ENCODE results near the gene SIRT2. TPM values are rescaled to one million over a fixed set of nuclear protein-coding genes. Genes with fewer than 3 reads are reported as not detected.

SIRT2 gene
- total RNA-seq, 1 donor from 2014 or later, result 70.2 TPM

- no peaks in the 10 kb centered on the region for H3K27me3 Mint-ChIP-seq (ENCODE audit: unreplicated experiment)
- TF ChIP-seq, protein P1, sequence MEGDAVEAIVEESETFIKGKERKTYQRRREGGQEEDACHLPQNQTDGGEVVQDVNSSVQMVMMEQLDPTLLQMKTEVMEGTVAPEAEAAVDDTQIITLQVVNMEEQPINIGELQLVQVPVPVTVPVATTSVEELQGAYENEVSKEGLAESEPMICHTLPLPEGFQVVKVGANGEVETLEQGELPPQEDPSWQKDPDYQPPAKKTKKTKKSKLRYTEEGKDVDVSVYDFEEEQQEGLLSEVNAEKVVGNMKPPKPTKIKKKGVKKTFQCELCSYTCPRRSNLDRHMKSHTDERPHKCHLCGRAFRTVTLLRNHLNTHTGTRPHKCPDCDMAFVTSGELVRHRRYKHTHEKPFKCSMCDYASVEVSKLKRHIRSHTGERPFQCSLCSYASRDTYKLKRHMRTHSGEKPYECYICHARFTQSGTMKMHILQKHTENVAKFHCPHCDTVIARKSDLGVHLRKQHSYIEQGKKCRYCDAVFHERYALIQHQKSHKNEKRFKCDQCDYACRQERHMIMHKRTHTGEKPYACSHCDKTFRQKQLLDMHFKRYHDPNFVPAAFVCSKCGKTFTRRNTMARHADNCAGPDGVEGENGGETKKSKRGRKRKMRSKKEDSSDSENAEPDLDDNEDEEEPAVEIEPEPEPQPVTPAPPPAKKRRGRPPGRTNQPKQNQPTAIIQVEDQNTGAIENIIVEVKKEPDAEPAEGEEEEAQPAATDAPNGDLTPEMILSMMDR (IDR thresholded peaks at IDR 0.05), result no peak
- peaks cover 6% of the 10 kb centered on the region for H3K36me3 Mint-ChIP-seq (ENCODE audit: unreplicated experiment)
- H3K4me3 Mint-ChIP-seq (ENCODE audit: unreplicated experiment), result no peak overlapping the region
- H3K9me3 Mint-ChIP-seq (ENCODE audit: unreplicated experiment), result no peaks in the 10 kb centered on the region
- no peak for DNase-seq (ENCODE audit: extremely low spot score, unreplicated experiment)
- H3K27ac Mint-ChIP-seq (ENCODE audit: unreplicated experiment), result no peak overlapping the region
- peaks cover 15% of the 10 kb centered on the region for H3K4me1 Mint-ChIP-seq (ENCODE audit: unreplicated experiment)
Measured at GRCh38 chr19:38894968-38895367, 4.5 kb downstream of the SIRT2 start.

DNA sequence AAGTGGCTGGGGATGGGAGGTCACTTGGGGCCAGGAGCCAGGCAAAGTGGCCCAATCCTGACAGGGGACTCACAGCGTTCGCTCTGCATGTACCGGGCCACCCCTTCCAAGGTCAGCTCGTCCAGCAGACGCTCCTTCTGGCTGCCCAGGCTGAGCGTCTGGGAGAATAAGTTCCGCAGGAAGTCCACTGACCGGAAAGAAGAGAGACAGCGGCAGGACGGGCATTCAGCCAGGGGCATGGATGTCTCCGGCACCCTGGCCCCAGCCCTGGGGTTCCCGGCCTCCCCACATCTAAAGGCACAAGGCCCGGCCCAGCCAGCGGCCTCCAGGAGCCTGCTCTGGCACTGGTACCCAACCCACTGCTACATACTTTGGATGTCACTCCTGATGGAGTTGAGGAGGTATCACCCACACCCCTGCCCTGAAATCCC, 6.1 kb downstream of the SIRT2 start:
- H3K27ac Mint-ChIP-seq (ENCODE audit: unreplicated experiment), result no peak overlapping the region
- TF ChIP-seq, protein P1 (IDR thresholded peaks at IDR 0.05), result no peak
- DNase-seq (ENCODE audit: extremely low spot score, unreplicated experiment), result no peak
- peaks cover 10% of the 10 kb centered on the region for H3K4me1 Mint-ChIP-seq (ENCODE audit: unreplicated experiment)
- H3K4me3 Mint-ChIP-seq (ENCODE audit: unreplicated experiment), result no peak overlapping the region
- H3K9me3 Mint-ChIP-seq (ENCODE audit: unreplicated experiment), result no peaks in the 10 kb centered on the region
- no peaks in the 10 kb centered on the region for H3K27me3 Mint-ChIP-seq (ENCODE audit: unreplicated experiment)
- peaks cover 9% of the 10 kb centered on the region for H3K36me3 Mint-ChIP-seq (ENCODE audit: unreplicated experiment)

GRCh38 chr19:38892841-38893240, 6.6 kb downstream of the SIRT2 start:
- DNase-seq (ENCODE audit: extremely low spot score, unreplicated experiment), result no peak
- TF ChIP-seq, protein P1 (IDR thresholded peaks at IDR 0.05), result no peak
- peaks cover 6% of the 10 kb centered on the region for H3K4me1 Mint-ChIP-seq (ENCODE audit: unreplicated experiment)
- no peaks in the 10 kb centered on the region for H3K9me3 Mint-ChIP-seq (ENCODE audit: unreplicated experiment)
- H3K4me3 Mint-ChIP-seq (ENCODE audit: unreplicated experiment), result no peak overlapping the region
- no peak overlapping the region for H3K27ac Mint-ChIP-seq (ENCODE audit: unreplicated experiment)
- H3K36me3 Mint-ChIP-seq (ENCODE audit: unreplicated experiment), result peaks cover 10% of the 10 kb centered on the region
- H3K27me3 Mint-ChIP-seq (ENCODE audit: unreplicated experiment), result no peaks in the 10 kb centered on the region

DNA sequence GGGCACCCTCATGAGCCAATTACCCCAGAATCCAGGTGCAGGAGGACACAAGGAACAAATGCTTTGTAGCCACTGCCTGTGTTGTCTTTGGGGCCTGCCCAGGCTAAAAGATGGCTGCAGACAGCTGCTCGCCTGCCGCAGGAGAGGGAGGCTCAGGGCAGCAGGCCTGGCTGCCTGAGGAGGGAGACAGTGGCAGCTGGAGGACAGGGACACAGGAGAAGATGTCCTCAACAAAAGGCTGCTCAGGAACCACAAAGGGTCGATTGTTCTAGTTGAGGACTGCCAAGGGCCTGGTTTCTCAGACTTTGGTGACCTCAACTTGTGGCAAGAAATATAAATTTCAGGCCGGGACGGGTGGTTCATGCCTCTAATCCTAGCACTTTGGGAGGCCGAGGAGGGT, 7.6 kb downstream of the SIRT2 start:
- TF ChIP-seq, protein P1 (IDR thresholded peaks at IDR 0.05), result no peak
- Mint-ChIP-seq H3K4me3 (ENCODE audit: unreplicated experiment) (no peak overlapping the region), H3K4me1 (ENCODE audit: unreplicated experiment) (no peaks in the 10 kb centered on the region), H3K27me3 (ENCODE audit: unreplicated experiment) (no peaks in the 10 kb centered on the region), H3K9me3 (ENCODE audit: unreplicated experiment) (no peaks in the 10 kb centered on the region), H3K36me3 (ENCODE audit: unreplicated experiment) (peaks cover 10% of the 10 kb centered on the region), H3K27ac (ENCODE audit: unreplicated experiment) (no peak overlapping the region)
- DNase-seq (ENCODE audit: extremely low spot score, unreplicated experiment), result no peak

- Mint-ChIP-seq H3K27me3 (ENCODE audit: unreplicated experiment) (no peaks in the 10 kb centered on the region), H3K4me1 (ENCODE audit: unreplicated experiment) (no peaks in the 10 kb centered on the region), H3K36me3 (ENCODE audit: unreplicated experiment) (peaks cover 10% of the 10 kb centered on the region), H3K9me3 (ENCODE audit: unreplicated experiment) (no peaks in the 10 kb centered on the region), H3K27ac (ENCODE audit: unreplicated experiment) (no peak overlapping the region), H3K4me3 (ENCODE audit: unreplicated experiment) (no peak overlapping the region)
- TF ChIP-seq, protein P1 (IDR thresholded peaks at IDR 0.05), result no peak
- no peak for DNase-seq (ENCODE audit: extremely low spot score, unreplicated experiment)
Measured at GRCh38 chr19:38890686-38891085, 8.7 kb downstream of the SIRT2 start.
